BLaER1 treated with 17β-estradiol and CSF1 and Interleukin-3, amounts not matched to agents 10 nM and 100 nM (cell line): ENCODE measurements around the gene FAH.

Experiments used
- H3K27ac ChIP-seq, 11 experiments: shearing (Covaris generic); formaldehyde crosslinking; 2 replicates each; pipeline ENCODE4 v1.8.1; 2022
- H3K27me3 ChIP-seq, 11 experiments: shearing (Covaris generic); formaldehyde crosslinking; 2 replicates each; pipeline ENCODE4 v1.8.1; 2022
- H3K36me3 ChIP-seq, 11 experiments: shearing (Covaris generic); formaldehyde crosslinking; 2 replicates each; pipeline ENCODE4 v1.8.1; 2022
- H3K4me1 ChIP-seq, 10 experiments: shearing (Covaris generic); formaldehyde crosslinking; 2 replicates each; pipeline ENCODE4 v1.8.1; 2022
- H3K4me2 ChIP-seq, 11 experiments: shearing (Covaris generic); formaldehyde crosslinking; 2 replicates each; pipeline ENCODE4 v1.8.1; 2022
- H3K4me3 ChIP-seq, 10 experiments: shearing (Covaris generic); formaldehyde crosslinking; 2 replicates each; pipeline ENCODE4 v1.8.1; 2022
- H3K9ac ChIP-seq, 11 experiments: shearing (Covaris generic); formaldehyde crosslinking; 2 replicates each; pipeline ENCODE4 v1.8.1; 2022
- H3K9me3 ChIP-seq, 11 experiments: shearing (Covaris generic); formaldehyde crosslinking; replicated peaks in 1 of 11; 2 replicates each; pipeline ENCODE4 v1.8.1; 2022
- H4K20me1 ChIP-seq, 11 experiments: shearing (Covaris generic); formaldehyde crosslinking; 2 replicates each; pipeline ENCODE4 v1.8.1; 2022
- Cebpa-rat ChIP-seq, 11 experiments: shearing (Covaris generic); IDR thresholded peaks; 2 replicates each; pipeline ENCODE4 v1.8.1; 2022

The FAH gene

DNA sequence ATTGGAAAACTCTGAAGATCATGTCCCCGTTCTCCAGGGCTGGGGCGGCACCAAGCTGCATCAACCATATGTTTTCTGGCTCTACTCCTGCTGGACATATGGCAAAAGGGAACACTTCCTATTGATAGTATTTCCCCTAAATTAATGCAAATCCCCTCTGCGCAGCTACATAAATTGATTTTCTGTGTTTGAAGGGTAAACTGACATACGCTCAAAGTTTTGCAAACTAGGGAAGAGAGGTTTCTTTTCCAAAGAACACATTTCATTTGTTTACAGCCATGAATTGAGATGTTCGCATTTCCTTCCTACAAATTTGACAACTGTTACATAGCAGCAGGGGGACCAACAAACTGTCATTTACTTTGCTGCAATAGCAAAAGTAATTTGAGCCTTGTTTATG, 63.3 kb downstream of the FAH start:
- H3K27me3 ChIP-seq = no peaks in the 10 kb centered on the region
- no peaks in the 10 kb centered on the region for H3K9me3 ChIP-seq
- H3K4me1 ChIP-seq = peaks cover 0 to 3% (median under 1%) of the 10 kb centered on the region in 10 experiments; a peak in 8 of 20 replicates
- H3K4me2 ChIP-seq = no peak overlapping the region
- no peaks in the 10 kb centered on the region for H4K20me1 ChIP-seq
- no peak overlapping the region for H3K27ac ChIP-seq
- H3K4me3 ChIP-seq = no peak overlapping the region
- H3K36me3 ChIP-seq = no peaks in the 10 kb centered on the region
- no peak overlapping the region for H3K9ac ChIP-seq
- no peak for TF ChIP-seq Cebpa-rat (IDR thresholded peaks at IDR 0.05)

DNA sequence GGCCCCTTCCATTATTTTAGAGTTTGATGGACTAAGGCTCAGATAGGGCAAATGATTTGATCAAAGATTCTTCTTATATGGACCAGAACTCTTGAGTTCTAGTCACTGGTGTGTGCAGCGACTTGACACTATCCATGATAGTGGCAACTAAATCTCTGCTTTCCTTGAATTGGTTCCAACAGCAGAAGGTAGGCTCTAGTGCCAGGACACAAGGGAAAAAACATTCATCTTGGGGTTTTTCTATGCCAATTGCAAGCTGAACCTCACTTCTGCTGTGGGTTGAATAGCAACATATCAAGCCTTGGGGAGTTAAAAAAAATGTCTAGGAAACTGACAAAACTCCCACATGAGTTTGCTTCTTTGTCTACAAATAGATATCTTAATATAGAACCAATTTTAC, 64.1 kb downstream of the FAH start:
- Histone ChIP-seq H3K9ac (no peak overlapping the region), H3K27me3 (no peaks in the 10 kb centered on the region), H3K4me1 (no peaks in the 10 kb centered on the region), H3K27ac (no peak overlapping the region), H3K9me3 (no peaks in the 10 kb centered on the region), H4K20me1 (no peaks in the 10 kb centered on the region), H3K4me2 (no peak overlapping the region), H3K36me3 (no peaks in the 10 kb centered on the region), H3K4me3 (no peak overlapping the region)
- TF ChIP-seq Cebpa-rat (IDR thresholded peaks at IDR 0.05) = no peak

DNA sequence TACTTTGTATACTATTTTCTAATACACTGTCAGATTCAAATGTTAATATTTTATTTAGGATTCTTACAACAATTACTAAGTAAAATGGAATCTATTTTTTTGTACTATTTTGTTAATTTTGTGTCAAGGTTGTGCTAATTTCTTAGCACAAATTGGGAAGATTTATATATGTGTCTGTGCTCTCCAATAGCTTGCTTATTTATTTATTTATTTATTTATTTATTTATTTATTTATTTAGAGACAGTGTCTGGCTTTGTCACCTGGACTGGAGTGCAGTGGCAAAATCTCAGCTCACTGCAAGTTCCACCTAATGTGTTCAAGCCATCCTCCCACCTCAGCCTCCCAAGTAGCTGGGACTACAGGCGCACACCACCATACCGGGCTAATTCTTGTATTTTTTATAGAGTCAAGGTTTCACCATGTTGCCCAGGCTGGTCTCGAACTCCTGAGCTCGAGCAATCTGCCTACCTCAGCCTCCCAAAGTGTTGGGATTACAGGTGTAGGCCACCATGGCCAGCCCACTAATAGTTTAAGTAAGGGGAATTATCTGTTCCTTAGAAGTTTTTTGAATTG, 64.6 kb downstream of the FAH start:
- no peaks in the 10 kb centered on the region for H3K9me3 ChIP-seq
- H4K20me1 ChIP-seq = no peaks in the 10 kb centered on the region
- no peak overlapping the region for H3K27ac ChIP-seq
- H3K4me1 ChIP-seq = no peaks in the 10 kb centered on the region
- no peaks in the 10 kb centered on the region for H3K36me3 ChIP-seq
- H3K4me2 ChIP-seq = no peak overlapping the region
- H3K27me3 ChIP-seq = no peaks in the 10 kb centered on the region
- no peak for TF ChIP-seq Cebpa-rat (IDR thresholded peaks at IDR 0.05)
- no peak overlapping the region for H3K9ac ChIP-seq
- H3K4me3 ChIP-seq = no peak overlapping the region

DNA sequence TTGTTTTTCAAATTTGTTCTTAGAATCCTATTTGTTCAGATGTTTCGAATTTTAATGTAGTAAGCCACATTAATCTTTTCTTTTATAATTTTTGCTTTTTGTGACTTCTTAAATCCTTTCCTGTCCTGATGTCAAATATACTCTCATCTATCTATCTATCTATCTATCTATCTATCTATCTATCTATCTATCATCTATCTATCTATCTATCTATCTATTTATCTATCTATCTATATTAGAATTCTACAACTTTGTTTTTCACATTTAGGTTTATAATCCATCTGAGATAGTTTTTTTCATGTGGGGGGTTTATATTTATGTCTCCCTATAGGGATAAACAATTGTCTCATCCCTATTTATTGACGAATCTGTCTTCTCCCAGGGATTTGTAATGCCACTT, 67.2 kb downstream of the FAH start:
- no peak overlapping the region for H3K4me2 ChIP-seq

DNA sequence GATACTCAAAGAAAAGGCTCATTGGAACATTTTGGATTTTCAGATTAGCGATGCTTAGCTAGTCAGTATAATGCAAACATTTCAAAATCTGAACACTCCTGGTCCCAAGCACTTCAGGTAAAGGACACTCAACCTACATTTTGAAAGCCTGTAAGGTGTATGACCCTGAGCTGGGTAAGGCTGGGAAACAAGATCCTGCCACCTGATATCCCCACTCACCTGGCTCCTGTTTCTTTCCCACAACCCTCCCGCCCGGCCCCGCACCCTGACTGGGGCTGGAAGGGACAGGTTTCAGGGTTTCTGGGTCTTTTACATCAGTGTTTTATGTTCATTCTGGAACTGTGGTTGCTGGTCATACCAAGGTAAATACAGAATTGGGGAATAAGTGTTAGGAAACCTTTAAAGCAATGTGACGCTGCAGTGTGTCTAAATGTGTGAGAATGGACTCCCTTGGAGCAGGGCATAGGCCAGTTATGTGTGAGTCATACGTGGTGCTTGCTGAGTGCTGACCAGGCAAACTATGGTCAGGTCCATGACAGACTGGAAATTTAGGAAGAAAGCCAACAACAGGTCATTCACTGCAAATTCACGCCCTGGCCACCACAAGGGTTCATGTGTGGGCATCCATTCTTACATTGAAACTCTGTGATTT, 76.3 kb downstream of the FAH start:
- no peak overlapping the region for H3K9ac ChIP-seq
- H3K9me3 ChIP-seq = peaks cover 0 to 11% (median 0%) of the 10 kb centered on the region in 11 experiments; a peak in 1 of 22 replicates
- no peaks in the 10 kb centered on the region for H4K20me1 ChIP-seq
- H3K27me3 ChIP-seq = no peaks in the 10 kb centered on the region
- no peaks in the 10 kb centered on the region for H3K4me1 ChIP-seq
- no peak overlapping the region for H3K4me2 ChIP-seq
- H3K36me3 ChIP-seq = no peaks in the 10 kb centered on the region
- no peak overlapping the region for H3K4me3 ChIP-seq
- no peak overlapping the region for H3K27ac ChIP-seq
- no peak for TF ChIP-seq Cebpa-rat (IDR thresholded peaks at IDR 0.05)

More for the DNA sequence above, 67.2 kb downstream of the FAH start:
- no peak overlapping the region for H3K27ac ChIP-seq
- no peak overlapping the region for H3K4me3 ChIP-seq
- H3K27me3 ChIP-seq = no peaks in the 10 kb centered on the region
- no peaks in the 10 kb centered on the region for H4K20me1 ChIP-seq
- 0 out of 22 replicates have a peak, but pooled peaks cover 0 to 3% (median 0%) of the 10 kb centered on the region in 11 experiments for H3K9me3 ChIP-seq
- no peaks in the 10 kb centered on the region for H3K4me1 ChIP-seq
- no peaks in the 10 kb centered on the region for H3K36me3 ChIP-seq
- no peak for TF ChIP-seq Cebpa-rat (IDR thresholded peaks at IDR 0.05)
- H3K9ac ChIP-seq = no peak overlapping the region

DNA sequence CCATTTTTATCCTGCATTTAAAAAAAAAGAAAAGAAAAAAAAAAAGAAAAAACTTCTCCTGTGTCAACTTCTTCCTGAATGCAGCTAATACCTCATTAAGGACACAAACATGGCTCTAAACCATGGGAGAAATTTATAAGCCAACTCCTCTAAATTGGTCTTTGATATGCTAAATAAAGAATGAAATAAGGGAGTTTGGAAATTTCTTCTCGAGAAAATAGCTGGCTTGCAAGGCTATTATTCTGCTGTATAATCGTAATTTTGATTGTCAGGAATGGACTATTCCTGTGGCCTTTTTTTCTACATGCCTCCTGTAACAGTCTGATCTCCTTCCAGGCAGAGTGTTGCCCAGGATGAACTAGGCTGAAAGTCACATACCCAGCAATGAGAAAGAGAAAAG, 78.6 kb downstream of the FAH start:
- no peaks in the 10 kb centered on the region for H3K36me3 ChIP-seq
- no peak overlapping the region for H3K4me3 ChIP-seq
- H4K20me1 ChIP-seq = no peaks in the 10 kb centered on the region
- TF ChIP-seq Cebpa-rat (IDR thresholded peaks at IDR 0.05) = no peak
- H3K27me3 ChIP-seq = no peaks in the 10 kb centered on the region
- H3K4me1 ChIP-seq = peaks cover 0 to 4% (median 0%) of the 10 kb centered on the region in 10 experiments; a peak in 1 of 20 replicates
- H3K27ac ChIP-seq = no peak overlapping the region
- H3K9me3 ChIP-seq = no peaks in the 10 kb centered on the region
- no peak overlapping the region for H3K4me2 ChIP-seq
- H3K9ac ChIP-seq = no peak overlapping the region

DNA sequence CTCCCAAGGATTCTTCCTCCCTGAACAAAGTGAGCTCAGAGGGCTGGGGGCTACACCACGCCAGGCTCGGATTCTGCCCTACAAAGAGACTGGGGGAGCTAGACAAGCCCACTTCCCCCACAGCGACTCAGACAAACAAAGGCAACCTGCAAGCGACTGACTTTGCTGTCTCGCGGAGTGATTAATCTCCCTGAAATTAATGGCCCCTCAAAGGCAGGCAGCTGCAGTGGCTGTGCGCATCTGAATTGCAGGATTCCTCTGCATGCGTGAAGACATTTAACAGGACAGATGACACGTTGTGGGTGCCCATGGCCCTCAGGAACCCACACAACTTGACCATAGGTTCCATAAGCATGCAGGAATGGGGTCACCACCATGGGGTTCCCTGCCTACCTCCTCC, 80.8 kb downstream of the FAH start:
- H4K20me1 ChIP-seq = no peaks in the 10 kb centered on the region

DNA sequence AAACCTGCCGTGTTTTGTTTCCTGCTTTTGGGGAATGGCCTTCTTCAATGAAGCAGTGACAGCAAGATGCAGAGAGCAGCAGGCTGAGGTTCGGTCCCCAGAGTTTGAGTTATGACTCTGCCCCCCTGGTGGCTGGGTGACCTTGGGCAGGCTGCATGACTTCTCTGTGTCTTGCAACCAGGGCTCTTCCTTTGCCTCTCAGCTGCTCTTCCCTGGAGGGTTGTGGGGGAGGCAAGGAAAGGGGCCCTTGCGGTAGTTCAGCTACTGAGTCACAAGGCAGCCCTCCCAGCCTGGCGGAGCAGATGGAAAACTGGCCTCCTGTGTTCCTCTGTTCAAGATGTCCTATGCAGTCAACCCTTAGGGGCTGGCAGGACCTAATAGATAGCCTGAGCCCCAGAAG, 82.1 kb downstream of the FAH start:
- Histone ChIP-seq H3K4me2 (no peak overlapping the region), H3K9me3 (no peaks in the 10 kb centered on the region), H3K27me3 (no peaks in the 10 kb centered on the region), H3K27ac (no peak overlapping the region), H4K20me1 (no peaks in the 10 kb centered on the region), H3K4me1 (peaks cover 0 to 6% (median under 1%) of the 10 kb centered on the region in 10 experiments; a peak in 10 of 20 replicates), H3K4me3 (no peak overlapping the region), H3K9ac (no peak overlapping the region), H3K36me3 (no peaks in the 10 kb centered on the region)
- no peak for TF ChIP-seq Cebpa-rat (IDR thresholded peaks at IDR 0.05)

More for the DNA sequence above, 80.8 kb downstream of the FAH start:
- Histone ChIP-seq H3K9me3 (no peaks in the 10 kb centered on the region), H3K9ac (no peak overlapping the region), H3K4me1 (peaks cover 0 to 4% (median 0%) of the 10 kb centered on the region in 10 experiments; a peak in 1 of 20 replicates), H3K4me3 (no peak overlapping the region), H3K4me2 (no peak overlapping the region), H3K36me3 (no peaks in the 10 kb centered on the region), H3K27me3 (no peaks in the 10 kb centered on the region), H3K27ac (no peak overlapping the region)
- TF ChIP-seq Cebpa-rat (IDR thresholded peaks at IDR 0.05) = no peak
